H1 (cell line): ENCODE measurements around the gene OCLN. TPM values are rescaled to one million over a fixed set of nuclear protein-coding genes. Genes with fewer than 3 reads are reported as not detected.

Experiments
- CTCF ChIA-PET: fragments of 300-600 bp; sonication (Branson Sonifier 250); formaldehyde crosslinking; loops from one replicate; lab custom pipeline; 2021; ENCODE audit not compliant: partially characterized antibody; lab: Charles Lee
- POLR2A ChIA-PET: fragments of 300-600 bp; sonication (Branson Sonifier 250); formaldehyde crosslinking; loops from one replicate; lab custom pipeline; 2021; ENCODE audit warnings: inconsistent platforms; ENCODE audit not compliant: partially characterized antibody; lab: Charles Lee
- DNase-seq, 2 experiments: peaks; one replicate each; pipeline versions ENCODE4 v3.0.0 to v3.0.0-alpha.2; 2010 to 2022; ENCODE audit warnings: low spot score in 2 of 2, low read depth in 1 of 2, mixed read lengths in 1 of 2
- FAIRE-seq: peaks from 2 replicates; lab custom pipeline; 2011; peaks lifted over from hg19 to GRCh38; lab: Jason Lieb, UNC
- H2AFZ ChIP-seq: 2 replicates; pipeline ENCODE4 v1.8.1; 2012; ENCODE audit warnings: low read length, inconsistent platforms
- H2AK5ac ChIP-seq: 2 replicates; pipeline ENCODE4 v1.6.1; 2013; ENCODE audit warnings: low read depth, low read length
- H2BK120ac ChIP-seq: replicated peaks from 2 replicates; pipeline ENCODE3; 2013; ENCODE audit warnings: low read depth, low read length, inconsistent platforms
- H2BK12ac ChIP-seq: 2 replicates; pipeline ENCODE4 v1.6.1; 2013; ENCODE audit warnings: low read depth, low read length
- H2BK15ac ChIP-seq: 2 replicates; pipeline ENCODE4 v1.6.1; 2013; ENCODE audit warnings: low read length
- H2BK20ac ChIP-seq: 2 replicates; pipeline ENCODE4 v1.6.1; 2013; ENCODE audit warnings: low read length
- H2BK5ac ChIP-seq: 2 replicates; pipeline ENCODE4 v1.6.1; 2013; ENCODE audit warnings: low read depth, low read length
- H3K14ac ChIP-seq: 2 replicates; pipeline ENCODE4 v1.6.1; 2013; ENCODE audit warnings: inconsistent platforms; ENCODE audit not compliant: insufficient read length
- H3K18ac ChIP-seq: 2 replicates; pipeline ENCODE4 v1.6.1; 2013; ENCODE audit warnings: low read length; ENCODE audit errors: extremely low read depth
- H3K23ac ChIP-seq: 2 replicates; pipeline ENCODE4 v1.6.1; 2013; ENCODE audit warnings: inconsistent platforms; ENCODE audit not compliant: insufficient read length
- H3K23me2 ChIP-seq: 2 replicates; pipeline ENCODE4 v1.6.1; 2013; ENCODE audit warnings: low read depth, low read length
- H3K27ac ChIP-seq: 2 replicates; pipeline ENCODE4 v1.6.1; 2011; ENCODE audit warnings: low read depth, low read length, inconsistent platforms
- H3K27me3 ChIP-seq, 4 experiments: replicated peaks in 1 of 4; 1 replicate in 1 of 4; 2 replicates in 3 of 4; pipeline versions ENCODE4 v1.6.1 to v1.8.1; 2011 to 2013; ENCODE audit warnings: low read length in 3 of 4, mild to moderate bottlenecking in 3 of 4, inconsistent platforms in 2 of 4, mixed read lengths in 2 of 4, moderate library complexity in 1 of 4; ENCODE audit not compliant: control insufficient read depth in 3 of 4, insufficient read depth in 3 of 4; ENCODE audit errors: extremely low read depth in 1 of 4
- H3K36me3 ChIP-seq, 4 experiments: 2 replicates each; pipeline versions ENCODE4 v1.6.1 to v1.8.1; 2011 to 2013; ENCODE audit warnings: mild to moderate bottlenecking in 4 of 4, low read length in 3 of 4, moderate library complexity in 2 of 4, control low read depth in 1 of 4, inconsistent platforms in 1 of 4; ENCODE audit not compliant: insufficient read depth in 4 of 4, control insufficient read depth in 2 of 4
- H3K4ac ChIP-seq: replicated peaks from 2 replicates; pipeline ENCODE3; 2013; ENCODE audit warnings: low read length, low read depth, mixed read lengths, inconsistent platforms; ENCODE audit not compliant: insufficient read length
- H3K4me1 ChIP-seq, 4 experiments: replicated peaks in 1 of 4; 1 replicate in 1 of 4; 2 replicates in 3 of 4; pipeline versions ENCODE4 v1.6.1 to v1.8.1; 2011 to 2013; ENCODE audit warnings: low read length in 3 of 4, inconsistent platforms in 2 of 4, mixed read lengths in 1 of 4; ENCODE audit not compliant: insufficient read depth in 4 of 4, control insufficient read depth in 3 of 4
- H3K4me2 ChIP-seq, 2 experiments: 2 replicates each; pipeline versions ENCODE4 v1.6.1 to v1.8.1; 2011 to 2013; ENCODE audit warnings: low read depth in 2 of 2, low read length in 2 of 2, control low read depth in 1 of 2, inconsistent platforms in 1 of 2, mild to moderate bottlenecking in 1 of 2; ENCODE audit not compliant: insufficient read depth in 1 of 2
- H3K4me3 ChIP-seq, 4 experiments: fragments of 200-600, 300-600 bp in 1 of 4; sonication (generic), shearing (Covaris generic), sonication (Bioruptor Twin) in 1 of 4; 2 replicates each; pipeline versions ENCODE4 v1.5.1 to v1.8.1; 2011 to 2016; ENCODE audit warnings: low read length in 4 of 4, low read depth in 3 of 4, control low read depth in 2 of 4, inconsistent platforms in 2 of 4, mild to moderate bottlenecking in 2 of 4, mixed read lengths in 1 of 4, moderate library complexity in 1 of 4; ENCODE audit not compliant: insufficient read depth in 2 of 4; ENCODE audit errors: extremely low read depth in 1 of 4
- H3K56ac ChIP-seq: replicated peaks from 2 replicates; pipeline ENCODE3; 2013; ENCODE audit warnings: low read depth, mild to moderate bottlenecking, mixed read lengths, low read length, inconsistent platforms; ENCODE audit not compliant: insufficient read length
- H3K79me1 ChIP-seq: 2 replicates; pipeline ENCODE4 v1.6.1; 2013; ENCODE audit warnings: low read depth, low read length, control low read depth
- H3K79me2 ChIP-seq, 2 experiments: 2 replicates each; pipeline versions ENCODE4 v1.6.1 to v1.8.1; 2012 to 2013; ENCODE audit warnings: low read length in 2 of 2, mild to moderate bottlenecking in 2 of 2, inconsistent platforms in 1 of 2; ENCODE audit not compliant: insufficient read depth in 2 of 2, control insufficient read depth in 1 of 2
- H3K9ac ChIP-seq, 4 experiments: replicated peaks in 1 of 4; 1 replicate in 1 of 4; 2 replicates in 3 of 4; pipeline versions ENCODE4 v1.6.1 to v1.8.1; 2011 to 2013; ENCODE audit warnings: low read depth in 3 of 4, low read length in 3 of 4, control low read depth in 2 of 4, mild to moderate bottlenecking in 2 of 4, moderate library complexity in 2 of 4, inconsistent platforms in 1 of 4; ENCODE audit errors: extremely low read depth in 1 of 4
- H3K9me3 ChIP-seq, 2 experiments: 2 replicates each; pipeline versions ENCODE4 v1.6.1 to v1.8.1; 2012 to 2013; ENCODE audit warnings: mild to moderate bottlenecking in 2 of 2, moderate library complexity in 2 of 2, control low read depth in 1 of 2, inconsistent platforms in 1 of 2, low read depth in 1 of 2, low read length in 1 of 2, mixed read lengths in 1 of 2; ENCODE audit not compliant: insufficient read depth in 2 of 2
- H4K20me1 ChIP-seq, 2 experiments: replicated peaks in 1 of 2; 2 replicates each; pipeline versions ENCODE3 to v1.8.1; 2011 to 2013; ENCODE audit warnings: inconsistent platforms in 2 of 2, low read length in 2 of 2, mild to moderate bottlenecking in 1 of 2; ENCODE audit not compliant: insufficient read depth in 2 of 2, control insufficient read depth in 1 of 2
- H4K5ac ChIP-seq: 2 replicates; pipeline ENCODE4 v1.6.1; 2013; ENCODE audit warnings: low read length, low read depth, mixed read lengths, inconsistent platforms; ENCODE audit not compliant: insufficient read length
- H4K8ac ChIP-seq: 2 replicates; pipeline ENCODE4 v1.8.0; 2013; ENCODE audit warnings: mild to moderate bottlenecking, moderate library complexity, low read length, inconsistent platforms; ENCODE audit not compliant: insufficient read depth; ENCODE audit errors: extremely low read depth
- H4K91ac ChIP-seq: replicated peaks from 2 replicates; pipeline ENCODE3; 2013; ENCODE audit warnings: low read length, mixed read lengths, inconsistent platforms; ENCODE audit not compliant: insufficient read length
- USF2 ChIP-seq: IDR thresholded peaks from 2 replicates; pipeline ENCODE4 v1.6.1; 2011; ENCODE audit warnings: low read length, improper control_type of control experiment
- WGBS, 2 experiments: shearing (Covaris generic) in 1 of 2; methylation state at CpG; one replicate each; pipeline versions ENCODE4 v1.1.6 to v1.1.7; 2013 to 2015; ENCODE audit warnings: low lambda C conversion rate in 2 of 2, mixed read lengths in 2 of 2, inconsistent platforms in 1 of 2, low coverage in 1 of 2, missing lambda C conversion rate in 1 of 2; ENCODE audit not compliant: insufficient replicate concordance in 2 of 2, insufficient coverage in 1 of 2, insufficient read length in 1 of 2; ENCODE audit errors: extremely low coverage in 1 of 2, missing lambda C conversion rate in 1 of 2; 5-methylcytosine and 5-hydroxymethylcytosine counted together
- polyA plus RNA-seq, 7 experiments: library from polyadenylated mRNA; depleted of rRNA in 3 of 7; stranded (reverse) in 5 of 7; unstranded in 2 of 7; fragments of >200 nt in 5 of 7; fragments of 200-250 nt in 2 of 7; gene quantifications; 1 replicate in 5 of 7; 2 replicates in 1 of 7; 4 replicates in 1 of 7; pipeline versions ENCODE4 v1.2.1 to v1.2.3, GENCODE V29; 2011 to 2013; ENCODE audit warnings: missing spikeins in 2 of 7, mixed read lengths in 2 of 7
- total RNA-seq: library from RNA; stranded (reverse); fragmentation: NEBNext Ultra II Directional; extraction: Animal tissue kit (Norgen Biotek cat#: 25700); gene quantifications from 2 replicates; pipeline ENCODE4 v1.2.1, GENCODE V29; 2021

OCLN gene
- total and polyA plus RNA-seq, 2 of the 8 experiments (the other 6 are each of a cell fraction or from before 2014, with no cell fraction given): 27.9 to 85.5 TPM

DNA sequence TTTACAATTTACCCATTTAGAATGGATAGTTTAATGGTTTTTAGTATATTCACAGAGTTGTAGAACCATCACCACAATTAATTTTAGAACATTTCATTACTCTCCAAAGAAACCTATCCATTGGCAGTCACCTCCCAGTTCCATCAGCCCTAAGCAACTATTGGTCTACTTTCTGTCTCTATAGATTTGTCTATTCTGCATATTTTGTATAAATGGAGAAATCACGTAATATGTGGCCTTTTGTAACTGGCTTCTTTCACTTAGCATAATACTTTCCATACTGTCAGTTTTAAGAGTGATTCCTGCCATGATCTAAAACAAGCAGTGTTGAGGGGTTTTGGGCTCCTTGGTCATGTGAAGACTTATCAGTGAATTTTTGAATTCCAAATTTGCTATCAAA lies 12.7 kb downstream of the OCLN start:
- WGBS, 2 experiments: 88% methylated on average over 1 of the region's 1 CpG; no CpG with 5 or more reads in 1 of the 2 experiments
- no peak overlapping the region for H2BK5ac ChIP-seq
- no peak overlapping the region for H2BK12ac ChIP-seq
- DNase-seq (no peak), FAIRE-seq (no peak)
- no peak overlapping the region for H3K4me3 ChIP-seq
- H3K23ac ChIP-seq: no peak overlapping the region
- peaks cover 0 to 52% of the 10 kb centered on the region in 2 experiments; a peak in 2 of 4 replicates for H3K79me2 ChIP-seq
- no peak overlapping the region for H2BK120ac ChIP-seq
- H2BK20ac ChIP-seq: no peak overlapping the region
- no peak overlapping the region for H3K56ac ChIP-seq
- H3K9me3 ChIP-seq: no peaks in the 10 kb centered on the region
- no peak overlapping the region for H4K91ac ChIP-seq
- TF ChIP-seq USF2: no peak
- H3K9ac ChIP-seq: no peak overlapping the region
- H3K4ac ChIP-seq: no peak overlapping the region
- H3K27ac ChIP-seq: no peak overlapping the region
- no peaks in the 10 kb centered on the region for H3K23me2 ChIP-seq
- H2BK15ac ChIP-seq: no peak overlapping the region
- no peaks in the 10 kb centered on the region for H3K27me3 ChIP-seq
- no peak overlapping the region for H4K8ac ChIP-seq
- no peak overlapping the region for H3K18ac ChIP-seq
- H4K5ac ChIP-seq: no peak overlapping the region
- H3K14ac ChIP-seq: no peak overlapping the region
- peaks cover 7 to 49% (median 24%) of the 10 kb centered on the region in 4 experiments; a peak in 7 of 8 replicates for H3K36me3 ChIP-seq
- H2AK5ac ChIP-seq: no peak overlapping the region
- H3K79me1 ChIP-seq: peaks cover 5% of the 10 kb centered on the region; the same call in 1 of the 2 replicates
- no peak overlapping the region for H3K4me2 ChIP-seq
- POLR2A ChIA-PET: interaction anchor here (1.5 kb wide), 1 partner anchor 12 kb away, joined by 4 read pairs; no protein-coding TSS in a partner anchor
- peaks cover 6 to 10% of the 10 kb centered on the region in 2 experiments for H4K20me1 ChIP-seq
- no peak overlapping the region for H2AFZ ChIP-seq
- H3K4me1 ChIP-seq: peaks cover 0 to 12% (median 9%) of the 10 kb centered on the region in 4 experiments; a peak in 6 of 7 replicates
- CTCF ChIA-PET: interaction anchor here (0.7 to 0.8 kb wide), 3 partner anchors 9 to 93 kb away, joined by 3 read pairs; no protein-coding TSS in a partner anchor
